ENCODE data around the gene SMURF1.

The SMURF1 gene

DNA sequence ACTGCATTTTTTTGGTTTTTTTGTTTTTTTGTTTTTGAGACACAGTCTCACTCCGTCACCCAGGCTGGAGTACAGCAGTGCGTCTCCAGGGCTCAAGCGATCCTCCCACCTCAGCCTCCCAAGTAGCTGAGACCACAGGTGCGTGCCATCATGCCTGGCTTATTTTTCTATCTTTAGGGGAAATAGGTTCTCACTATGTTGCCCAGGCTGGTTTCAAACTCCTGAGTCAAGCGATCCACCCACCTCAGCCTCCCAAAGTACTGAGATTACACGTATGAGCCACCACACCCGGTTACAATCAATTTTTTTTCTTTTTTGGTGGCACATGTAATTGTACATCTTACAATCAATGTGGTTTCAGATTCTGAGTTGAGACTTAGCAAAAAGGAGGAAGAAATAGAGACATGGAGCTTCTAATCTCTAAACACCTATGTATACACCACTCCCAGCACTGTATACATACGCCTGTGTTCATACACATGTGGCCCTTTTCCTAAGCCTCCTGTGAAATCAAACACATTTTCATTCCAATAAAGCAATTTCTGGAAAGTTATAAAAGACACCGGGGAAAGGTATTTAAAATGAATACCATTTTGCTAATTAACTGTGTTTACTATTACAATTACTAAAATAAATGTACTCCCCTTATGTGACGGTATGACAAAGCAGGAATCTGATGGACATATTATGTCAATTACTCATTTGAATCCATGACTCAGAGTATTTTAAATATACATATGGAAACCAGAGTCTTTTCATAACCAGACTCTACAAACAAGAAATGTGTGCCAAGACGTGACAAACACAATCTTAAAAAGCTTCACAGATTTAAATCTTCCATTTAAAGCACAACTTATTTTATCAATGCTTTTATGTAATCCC lies 40.9 kb downstream of the SMURF1 start:
- TF ChIP-seq GATA2 (IDR thresholded peaks at IDR 0.05; ENCODE audit: low read depth, low read length) (no peak), GATA3 (IDR thresholded peaks at IDR 0.05; ENCODE audit: low read depth, low read length) (no peak)

- TF ChIP-seq GATA2 (IDR thresholded peaks at IDR 0.05; ENCODE audit: low read depth, low read length), result no peak
- no peak for TF ChIP-seq GATA3 (IDR thresholded peaks at IDR 0.05; ENCODE audit: low read depth, low read length)
Measured at GRCh38 chr7:99102361-99102760, 41.5 kb downstream of the SMURF1 start.

GRCh38 chr7:99099499-99100077 lies 44.3 kb downstream of the SMURF1 start:
- TF ChIP-seq GATA2 (IDR thresholded peaks at IDR 0.05; ENCODE audit: low read depth, low read length), result no peak
- TF ChIP-seq GATA3 (IDR thresholded peaks at IDR 0.05; ENCODE audit: low read depth, low read length), result no peak

DNA sequence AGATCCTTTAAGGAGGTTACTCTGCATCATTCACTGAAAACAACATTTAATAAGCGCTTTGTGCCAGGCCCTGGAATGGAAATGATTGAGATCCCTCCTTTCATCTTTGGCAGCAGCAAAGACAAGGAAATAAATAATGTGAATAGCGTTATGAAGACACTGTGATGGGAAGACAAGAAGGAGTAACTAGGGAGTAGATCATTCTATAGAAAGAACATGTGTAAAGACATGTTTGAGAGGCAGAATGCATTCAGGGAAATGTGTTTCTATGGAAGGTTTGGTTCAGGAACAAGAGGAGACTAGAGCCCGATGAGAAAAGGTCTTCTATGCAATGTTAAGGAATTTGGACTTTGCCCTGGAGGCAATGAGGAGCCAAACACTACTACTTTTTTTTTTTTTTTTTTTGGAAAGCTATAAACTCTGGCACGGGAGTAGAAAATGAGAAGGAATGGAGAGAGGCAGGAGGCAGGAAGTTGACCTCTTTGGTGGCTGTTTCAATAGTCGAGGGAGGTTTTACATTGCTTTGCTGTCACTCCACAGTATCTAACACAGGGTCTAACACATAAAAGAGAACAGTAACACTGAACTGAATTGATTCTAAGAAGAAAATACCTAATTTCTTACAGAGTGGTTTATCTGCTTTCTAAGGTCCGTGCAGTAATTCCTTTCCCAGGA lies 44.9 kb downstream of the SMURF1 start:
- TF ChIP-seq GATA3 (IDR thresholded peaks at IDR 0.05; ENCODE audit: low read depth, low read length) (no peak), GATA2 (IDR thresholded peaks at IDR 0.05; ENCODE audit: low read depth, low read length) (no peak)

DNA sequence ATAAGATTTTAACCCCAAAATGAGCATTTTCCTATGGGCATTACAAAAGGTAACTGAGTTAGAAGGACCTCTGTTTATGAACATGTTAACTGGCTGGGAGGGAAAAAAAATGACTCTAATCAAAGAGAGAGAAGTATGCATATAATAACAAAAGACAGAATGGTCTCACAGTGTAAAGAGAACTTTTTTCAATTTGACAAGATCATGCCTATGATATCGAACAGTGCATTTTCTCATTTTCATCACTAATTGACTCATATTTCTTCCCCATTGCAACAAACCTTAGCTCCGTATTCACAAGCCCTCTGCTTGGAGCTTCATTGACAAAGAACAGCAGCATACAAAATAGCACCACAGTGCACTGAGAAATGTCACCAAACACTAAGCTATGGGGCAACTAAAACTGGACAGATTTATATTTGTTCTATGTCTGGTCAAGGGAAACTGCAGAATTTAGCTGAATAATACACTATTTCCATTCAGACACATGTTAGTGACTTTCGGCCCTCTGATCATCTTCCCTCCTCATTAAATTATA lies 45.6 kb downstream of the SMURF1 start:
- TF ChIP-seq GATA2 (IDR thresholded peaks at IDR 0.05; ENCODE audit: low read depth, low read length) (no peak), GATA3 (IDR thresholded peaks at IDR 0.05; ENCODE audit: low read depth, low read length) (no peak)

DNA sequence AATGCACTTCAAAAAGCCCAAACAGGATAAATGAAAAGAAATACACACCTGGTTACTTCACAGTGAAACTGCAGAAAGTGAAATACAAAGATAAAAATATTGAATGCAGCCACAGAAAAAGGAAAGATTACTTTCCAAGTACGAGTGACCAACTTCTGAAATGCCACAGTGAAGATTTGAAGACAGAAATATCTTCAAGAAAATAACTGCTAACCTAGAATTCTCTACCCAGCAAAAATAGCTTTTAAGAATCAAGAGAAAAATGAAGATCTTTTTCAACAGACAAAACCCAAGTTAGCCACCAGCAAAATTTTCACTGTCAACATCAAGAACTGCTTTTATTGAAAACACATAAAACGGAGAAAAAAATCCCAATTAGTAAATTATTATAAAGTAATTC lies 46.2 kb downstream of the SMURF1 start:
- no peak for TF ChIP-seq GATA3 (IDR thresholded peaks at IDR 0.05; ENCODE audit: low read depth, low read length)
- no peak for TF ChIP-seq GATA2 (IDR thresholded peaks at IDR 0.05; ENCODE audit: low read depth, low read length)

- TF ChIP-seq GATA2 (IDR thresholded peaks at IDR 0.05; ENCODE audit: low read depth, low read length), result no peak
- no peak for TF ChIP-seq GATA3 (IDR thresholded peaks at IDR 0.05; ENCODE audit: low read depth, low read length)
Measured at GRCh38 chr7:99096124-99096887, 47.6 kb downstream of the SMURF1 start.

DNA sequence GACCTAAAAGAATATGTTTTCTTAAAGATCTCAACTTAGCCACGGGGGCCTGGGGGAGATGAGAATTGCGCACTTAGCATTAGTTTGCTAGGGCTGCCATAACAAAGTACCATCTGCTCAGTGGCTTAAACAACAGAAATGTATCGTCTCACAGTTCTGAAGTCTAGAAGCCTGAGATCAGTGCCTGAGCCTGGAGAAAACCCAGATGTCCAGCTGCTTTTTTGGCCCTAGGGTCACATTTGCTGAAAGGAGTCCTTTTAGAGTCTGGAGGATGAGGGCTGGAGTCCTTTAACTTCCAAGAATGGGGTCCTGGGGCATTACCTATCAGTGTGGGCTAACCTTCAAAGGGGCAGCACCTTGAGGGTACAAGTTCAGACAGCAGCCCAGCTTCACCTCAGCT lies 48.2 kb downstream of the SMURF1 start:
- TF ChIP-seq GATA3 (IDR thresholded peaks at IDR 0.05; ENCODE audit: low read depth, low read length) (no peak), GATA2 (IDR thresholded peaks at IDR 0.05; ENCODE audit: low read depth, low read length) (no peak)

DNA sequence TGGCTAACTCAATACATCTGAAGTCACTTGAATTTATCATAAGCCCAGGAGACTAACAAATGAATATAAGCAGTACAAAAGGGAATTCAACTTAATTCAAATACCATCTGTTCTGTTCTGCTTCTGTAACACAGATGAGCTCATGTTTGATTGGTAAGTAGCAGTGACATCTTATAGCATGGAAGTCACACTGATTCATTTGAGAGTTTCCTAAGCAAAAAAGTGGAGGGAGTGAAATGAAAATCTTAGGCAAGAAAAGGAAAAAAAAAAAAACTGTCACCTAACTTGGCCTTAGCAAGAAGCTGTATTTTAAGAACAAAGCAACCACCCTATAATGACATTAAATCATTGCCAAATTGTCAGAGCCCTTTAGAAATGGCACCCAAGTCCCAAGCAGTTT lies 49.5 kb downstream of the SMURF1 start:
- TF ChIP-seq GATA2 (IDR thresholded peaks at IDR 0.05; ENCODE audit: low read depth, low read length), result no peak
- no peak for TF ChIP-seq GATA3 (IDR thresholded peaks at IDR 0.05; ENCODE audit: low read depth, low read length)

- no peak for TF ChIP-seq GATA3 (IDR thresholded peaks at IDR 0.05; ENCODE audit: low read depth, low read length)
- TF ChIP-seq GATA2 (IDR thresholded peaks at IDR 0.05; ENCODE audit: low read depth, low read length), result no peak
Measured at GRCh38 chr7:99092064-99092720, 51.7 kb downstream of the SMURF1 start.

GRCh38 chr7:99090771-99091542 lies 53.0 kb downstream of the SMURF1 start:
- no peak for TF ChIP-seq GATA3 (IDR thresholded peaks at IDR 0.05; ENCODE audit: low read depth, low read length)
- no peak for TF ChIP-seq GATA2 (IDR thresholded peaks at IDR 0.05; ENCODE audit: low read depth, low read length)

DNA sequence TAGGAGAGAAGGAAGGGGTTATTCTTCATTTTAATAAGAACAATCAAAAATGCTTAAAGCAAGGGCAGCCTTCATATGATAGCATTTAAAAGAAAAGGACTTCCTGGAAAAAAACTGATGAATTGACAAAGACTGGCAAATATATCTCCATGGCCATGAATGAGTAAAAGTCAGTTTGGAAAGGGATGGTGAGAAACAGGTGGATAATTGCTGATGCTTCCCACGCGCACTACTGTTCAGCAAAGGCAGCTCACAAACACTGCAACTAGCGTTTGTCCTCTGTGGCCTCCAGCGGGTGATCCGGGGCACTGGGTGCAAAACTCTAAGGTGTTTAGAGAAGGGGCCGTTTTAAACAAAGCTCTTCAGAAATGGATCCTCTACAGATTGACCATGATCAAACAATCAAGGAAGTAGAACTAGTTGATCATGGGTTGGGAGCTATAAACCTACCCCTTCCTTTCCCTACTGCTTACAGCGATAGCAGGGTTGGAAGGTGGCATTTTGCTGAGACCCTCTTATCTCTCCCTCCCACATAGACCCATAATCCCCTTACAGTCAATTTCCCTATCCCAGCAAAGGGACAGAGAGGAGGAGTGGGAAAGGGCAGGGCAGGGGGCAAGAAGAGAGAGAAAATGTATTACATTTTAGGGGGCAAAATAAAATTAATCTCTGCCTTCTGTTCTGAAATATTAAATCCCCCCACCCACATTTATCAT lies 53.8 kb downstream of the SMURF1 start:
- TF ChIP-seq GATA3 (IDR thresholded peaks at IDR 0.05; ENCODE audit: low read depth, low read length) (no peak), GATA2 (IDR thresholded peaks at IDR 0.05; ENCODE audit: low read depth, low read length) (no peak)
